Measurements from ENCODE around the gene GGNBP2.

Gene GGNBP2

GRCh38 chr17:36545465-36546417, 1.0 kb downstream of the GGNBP2 start:
- peak overlapping the region; percentile 69 for H3K4me3 ChIP-seq (ENCODE audit: low read length)
- no peaks in the 10 kb centered on the region for H3K27me3 ChIP-seq (ENCODE audit: control insufficient read depth, insufficient read depth, low read length)
- no peaks in the 10 kb centered on the region for H3K36me3 ChIP-seq (ENCODE audit: control insufficient read depth, insufficient read depth, low read length)
- peak overlapping the region; percentile 90 for H3K27ac ChIP-seq (ENCODE audit: low read depth, low read length)
- H3K9ac ChIP-seq (ENCODE audit: low read length) = peak overlapping the region; percentile 79
- H3K4me1 ChIP-seq (ENCODE audit: control insufficient read depth, insufficient read depth, low read length) = peaks cover 19% of the 10 kb centered on the region

DNA sequence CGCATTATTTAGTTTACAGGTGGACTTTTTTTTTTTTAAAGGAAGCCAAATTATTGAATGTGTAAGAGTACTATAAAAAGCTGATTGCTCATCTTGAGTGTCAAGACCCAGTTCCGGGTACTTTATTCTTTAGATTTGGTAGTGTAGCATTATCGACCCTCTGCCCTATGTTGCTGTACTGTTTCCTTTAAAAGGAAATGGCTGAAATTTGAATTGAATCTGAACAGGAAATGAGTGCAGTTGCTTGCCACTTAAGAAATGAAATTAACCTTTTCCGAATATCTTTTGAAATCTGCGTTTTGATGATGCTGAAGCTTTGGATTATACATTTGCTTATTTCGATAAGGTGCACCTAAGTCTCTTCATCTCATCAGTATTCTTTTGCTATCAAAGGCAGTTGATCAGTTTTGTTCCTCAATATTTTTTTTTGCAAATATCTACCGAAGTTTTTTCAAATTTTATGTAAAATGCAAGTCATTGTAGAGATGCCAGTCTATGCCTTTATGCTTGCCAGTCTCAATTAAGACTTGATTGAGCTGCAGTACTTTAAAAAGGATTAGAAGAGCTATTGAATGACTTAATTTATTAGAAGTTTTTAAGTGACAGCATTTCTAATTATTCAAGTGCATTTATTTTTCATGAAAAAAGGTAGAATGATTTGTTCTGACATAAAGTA, 1.8 kb downstream of the GGNBP2 start:
- no peaks in the 10 kb centered on the region for H3K27me3 ChIP-seq (ENCODE audit: control insufficient read depth, insufficient read depth, low read length)
- H3K27ac ChIP-seq (ENCODE audit: low read depth, low read length) = peak overlapping the region; percentile 90
- H3K9ac ChIP-seq (ENCODE audit: low read length) = no peak overlapping the region
- peak overlapping the region; percentile 69 for H3K4me3 ChIP-seq (ENCODE audit: low read length)
- H3K4me1 ChIP-seq (ENCODE audit: control insufficient read depth, insufficient read depth, low read length) = peaks cover 19% of the 10 kb centered on the region
- no peaks in the 10 kb centered on the region for H3K36me3 ChIP-seq (ENCODE audit: control insufficient read depth, insufficient read depth, low read length)

- Histone ChIP-seq H3K27me3 (ENCODE audit: control insufficient read depth, insufficient read depth, low read length) (no peaks in the 10 kb centered on the region), H3K36me3 (ENCODE audit: control insufficient read depth, insufficient read depth, low read length) (no peaks in the 10 kb centered on the region), H3K4me1 (ENCODE audit: control insufficient read depth, insufficient read depth, low read length) (peaks cover 19% of the 10 kb centered on the region), H3K4me3 (ENCODE audit: low read length) (no peak overlapping the region), H3K9ac (ENCODE audit: low read length) (no peak overlapping the region), H3K27ac (ENCODE audit: low read depth, low read length) (no peak overlapping the region)
Observed at GRCh38 chr17:36547776-36548175, 3.1 kb downstream of the GGNBP2 start.

- H3K27me3 ChIP-seq (ENCODE audit: control insufficient read depth, insufficient read depth, low read length) = no peaks in the 10 kb centered on the region
- H3K4me3 ChIP-seq (ENCODE audit: low read length) = no peak overlapping the region
- no peaks in the 10 kb centered on the region for H3K36me3 ChIP-seq (ENCODE audit: control insufficient read depth, insufficient read depth, low read length)
- no peak overlapping the region for H3K27ac ChIP-seq (ENCODE audit: low read depth, low read length)
- H3K9ac ChIP-seq (ENCODE audit: low read length) = no peak overlapping the region
- H3K4me1 ChIP-seq (ENCODE audit: control insufficient read depth, insufficient read depth, low read length) = peaks cover 19% of the 10 kb centered on the region
Observed at GRCh38 chr17:36550491-36551417, 6.0 kb downstream of the GGNBP2 start.

GRCh38 chr17:36553459-36553858, 8.7 kb downstream of the GGNBP2 start:
- Histone ChIP-seq H3K9ac (ENCODE audit: low read length) (no peak overlapping the region), H3K4me3 (ENCODE audit: low read length) (no peak overlapping the region), H3K27ac (ENCODE audit: low read depth, low read length) (no peak overlapping the region), H3K27me3 (ENCODE audit: control insufficient read depth, insufficient read depth, low read length) (no peaks in the 10 kb centered on the region), H3K4me1 (ENCODE audit: control insufficient read depth, insufficient read depth, low read length) (no peaks in the 10 kb centered on the region), H3K36me3 (ENCODE audit: control insufficient read depth, insufficient read depth, low read length) (peaks cover 7% of the 10 kb centered on the region)

DNA sequence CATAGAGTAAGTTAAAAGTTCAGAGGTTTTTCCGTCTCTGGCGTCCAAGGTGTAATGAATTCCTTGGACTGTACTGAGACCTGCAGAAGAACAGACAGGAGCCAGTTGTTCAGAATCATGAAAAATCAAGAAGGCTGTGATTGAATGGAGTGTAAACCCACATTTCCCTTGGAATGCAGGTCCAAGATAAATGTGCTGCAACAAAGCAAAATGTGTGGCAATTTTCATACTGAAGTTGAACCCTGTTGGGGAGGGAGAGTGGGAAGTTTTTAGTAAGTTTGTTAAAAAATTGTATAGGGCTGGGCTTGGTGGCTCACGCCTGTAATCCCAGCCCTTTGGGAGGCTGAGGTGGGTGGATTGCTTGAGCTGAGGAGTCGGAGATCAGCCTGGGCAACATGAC, 21.4 kb downstream of the GGNBP2 start:
- H3K36me3 ChIP-seq (ENCODE audit: control insufficient read depth, insufficient read depth, low read length) = peaks cover 11% of the 10 kb centered on the region
- no peaks in the 10 kb centered on the region for H3K4me1 ChIP-seq (ENCODE audit: control insufficient read depth, insufficient read depth, low read length)
- H3K27ac ChIP-seq (ENCODE audit: low read depth, low read length) = no peak overlapping the region
- H3K9ac ChIP-seq (ENCODE audit: low read length) = no peak overlapping the region
- no peak overlapping the region for H3K4me3 ChIP-seq (ENCODE audit: low read length)
- H3K27me3 ChIP-seq (ENCODE audit: control insufficient read depth, insufficient read depth, low read length) = no peaks in the 10 kb centered on the region

GRCh38 chr17:36575028-36575427, 30.3 kb downstream of the GGNBP2 start:
- Histone ChIP-seq H3K27me3 (ENCODE audit: control insufficient read depth, insufficient read depth, low read length) (no peaks in the 10 kb centered on the region), H3K4me3 (ENCODE audit: low read length) (no peak overlapping the region), H3K4me1 (ENCODE audit: control insufficient read depth, insufficient read depth, low read length) (no peaks in the 10 kb centered on the region), H3K27ac (ENCODE audit: low read depth, low read length) (no peak overlapping the region), H3K9ac (ENCODE audit: low read length) (no peak overlapping the region), H3K36me3 (ENCODE audit: control insufficient read depth, insufficient read depth, low read length) (peaks cover 22% of the 10 kb centered on the region)

DNA sequence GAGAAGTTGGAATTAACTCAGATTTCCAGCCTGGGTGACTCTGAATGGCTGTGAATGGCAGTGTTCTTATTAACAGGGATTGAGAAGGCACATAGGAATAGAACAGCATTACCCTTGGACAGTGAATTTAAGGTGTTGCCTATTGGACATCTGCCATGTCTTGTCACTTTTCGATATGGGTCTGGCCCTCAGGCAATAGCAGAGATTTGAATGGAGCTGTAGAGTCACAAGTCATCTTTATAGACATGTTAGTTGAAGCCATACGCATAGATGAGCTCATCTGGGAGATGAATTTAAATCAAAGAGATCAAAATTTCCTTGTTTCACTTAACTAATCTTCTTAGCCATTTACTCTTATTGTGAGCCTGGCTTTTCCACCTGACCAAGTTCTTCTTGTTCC, 32.1 kb downstream of the GGNBP2 start:
- Histone ChIP-seq H3K27ac (ENCODE audit: low read depth, low read length) (no peak overlapping the region), H3K4me3 (ENCODE audit: low read length) (no peak overlapping the region), H3K27me3 (ENCODE audit: control insufficient read depth, insufficient read depth, low read length) (no peaks in the 10 kb centered on the region), H3K36me3 (ENCODE audit: control insufficient read depth, insufficient read depth, low read length) (peaks cover 22% of the 10 kb centered on the region), H3K4me1 (ENCODE audit: control insufficient read depth, insufficient read depth, low read length) (no peaks in the 10 kb centered on the region), H3K9ac (ENCODE audit: low read length) (no peak overlapping the region)

DNA sequence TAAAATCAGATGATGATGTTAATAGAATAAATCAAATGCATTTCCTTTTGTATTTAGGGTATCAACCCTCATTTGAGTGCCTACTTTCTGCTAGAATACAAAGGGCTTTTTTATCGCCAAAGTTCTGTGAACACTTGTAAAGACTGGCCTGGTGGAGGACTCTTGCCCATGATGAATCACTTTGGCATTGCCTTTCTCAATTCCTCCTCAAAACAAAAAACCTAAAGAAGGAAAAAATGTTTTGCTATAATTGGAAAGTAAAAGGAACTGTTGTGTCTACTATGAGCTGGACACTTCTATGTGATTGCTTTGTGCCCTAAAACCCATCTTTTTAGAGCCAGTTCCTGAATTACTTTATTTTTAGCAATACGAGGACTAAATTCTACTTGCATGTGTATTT, 34.0 kb downstream of the GGNBP2 start:
- H3K27ac ChIP-seq (ENCODE audit: low read depth, low read length) = no peak overlapping the region
- no peaks in the 10 kb centered on the region for H3K4me1 ChIP-seq (ENCODE audit: control insufficient read depth, insufficient read depth, low read length)
- no peak overlapping the region for H3K4me3 ChIP-seq (ENCODE audit: low read length)
- H3K36me3 ChIP-seq (ENCODE audit: control insufficient read depth, insufficient read depth, low read length) = peaks cover 22% of the 10 kb centered on the region
- H3K27me3 ChIP-seq (ENCODE audit: control insufficient read depth, insufficient read depth, low read length) = no peaks in the 10 kb centered on the region
- H3K9ac ChIP-seq (ENCODE audit: low read length) = no peak overlapping the region

DNA sequence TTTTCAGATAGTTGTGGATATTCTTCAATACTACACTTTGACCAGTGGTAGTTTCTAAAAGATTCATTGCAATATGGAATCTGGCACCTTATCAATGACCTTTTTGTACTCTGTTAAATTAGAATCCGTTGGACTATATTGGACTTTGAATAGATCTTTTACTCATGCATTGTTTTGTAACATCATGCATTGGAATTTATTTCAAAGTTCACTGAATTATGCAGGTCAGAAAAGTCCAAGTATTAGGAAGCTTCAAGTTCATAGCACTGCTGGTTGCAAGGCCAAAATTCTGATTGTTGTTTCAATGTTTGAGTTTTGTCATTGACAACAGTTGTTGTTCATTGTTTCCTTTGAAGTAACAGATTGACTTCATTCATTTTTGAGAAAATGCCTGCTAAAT, 39.1 kb downstream of the GGNBP2 start:
- Histone ChIP-seq H3K27ac (ENCODE audit: low read depth, low read length) (no peak overlapping the region), H3K4me1 (ENCODE audit: control insufficient read depth, insufficient read depth, low read length) (no peaks in the 10 kb centered on the region)

GRCh38 chr17:36586138-36586537, 41.4 kb downstream of the GGNBP2 start:
- Histone ChIP-seq H3K36me3 (ENCODE audit: control insufficient read depth, insufficient read depth, low read length) (peaks cover 20% of the 10 kb centered on the region), H3K4me1 (ENCODE audit: control insufficient read depth, insufficient read depth, low read length) (no peaks in the 10 kb centered on the region), H3K27me3 (ENCODE audit: control insufficient read depth, insufficient read depth, low read length) (no peaks in the 10 kb centered on the region), H3K27ac (ENCODE audit: low read depth, low read length) (no peak overlapping the region), H3K4me3 (ENCODE audit: low read length) (no peak overlapping the region), H3K9ac (ENCODE audit: low read length) (no peak overlapping the region)

More for the DNA sequence above, 39.1 kb downstream of the GGNBP2 start:
- Histone ChIP-seq H3K4me3 (ENCODE audit: low read length) (no peak overlapping the region), H3K27me3 (ENCODE audit: control insufficient read depth, insufficient read depth, low read length) (no peaks in the 10 kb centered on the region), H3K36me3 (ENCODE audit: control insufficient read depth, insufficient read depth, low read length) (peaks cover 27% of the 10 kb centered on the region), H3K9ac (ENCODE audit: low read length) (no peak overlapping the region)

DNA sequence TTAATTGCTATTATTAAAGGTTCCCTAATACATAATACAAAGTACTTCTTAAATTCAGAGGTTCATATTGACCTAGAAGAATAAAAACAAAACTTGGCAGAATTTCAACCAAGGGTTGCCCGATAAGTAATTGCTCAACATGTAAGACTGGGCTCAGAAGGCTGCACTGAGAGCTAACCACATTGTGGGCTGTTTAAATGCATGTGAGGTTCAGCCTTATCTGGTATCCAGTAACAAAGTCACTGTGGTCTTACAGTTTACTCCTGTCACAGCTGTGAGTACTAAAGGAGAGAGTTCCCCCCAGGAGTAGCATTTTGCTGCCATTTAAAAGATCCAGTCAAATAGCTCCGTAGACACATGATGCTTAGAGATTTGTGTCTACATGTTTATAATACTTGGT, 45.4 kb downstream of the GGNBP2 start:
- no peak overlapping the region for H3K9ac ChIP-seq (ENCODE audit: low read length)
- peaks cover 15% of the 10 kb centered on the region for H3K36me3 ChIP-seq (ENCODE audit: control insufficient read depth, insufficient read depth, low read length)
- H3K4me1 ChIP-seq (ENCODE audit: control insufficient read depth, insufficient read depth, low read length) = peaks cover 6% of the 10 kb centered on the region
- H3K4me3 ChIP-seq (ENCODE audit: low read length) = no peak overlapping the region
- no peaks in the 10 kb centered on the region for H3K27me3 ChIP-seq (ENCODE audit: control insufficient read depth, insufficient read depth, low read length)
- no peak overlapping the region for H3K27ac ChIP-seq (ENCODE audit: low read depth, low read length)
